NCI-H345 treated with DMSO at 0.1 percent for 48 hours (cell line): ENCODE measurements around the gene PRKAG1.

Experiments
- DNase-seq: peaks from one replicate; lab custom pipeline; 2025; ENCODE audit not compliant: unreplicated experiment; lab: John Stamatoyannopoulos, UW

Gene PRKAG1

GRCh38 chr12:48969160-48969771, 49.3 kb downstream of the PRKAG1 start:
- no peak for DNase-seq

GRCh38 chr12:48968467-48968866, 50.1 kb downstream of the PRKAG1 start:
- no peak for DNase-seq

GRCh38 chr12:48967991-48968390, 50.6 kb downstream of the PRKAG1 start:
- DNase-seq: no peak

- no peak for DNase-seq
Observed at GRCh38 chr12:48966177-48966895, 52.2 kb downstream of the PRKAG1 start.

- no peak for DNase-seq
Observed at GRCh38 chr12:48965298-48965838, 53.2 kb downstream of the PRKAG1 start.

- no peak for DNase-seq
Observed at GRCh38 chr12:48961801-48962200, 56.8 kb downstream of the PRKAG1 start.

GRCh38 chr12:48961331-48961730, 57.2 kb downstream of the PRKAG1 start:
- DNase-seq: no peak

GRCh38 chr12:48960834-48961233, 57.7 kb downstream of the PRKAG1 start:
- no peak for DNase-seq

GRCh38 chr12:48958049-48958388, 60.6 kb downstream of the PRKAG1 start:
- DNase-seq: no peak

GRCh38 chr12:48957141-48958048, 61.2 kb downstream of the PRKAG1 start, which contains the start of gene ARF3:
Gene ARF3, minus strand, starts transcription at chr12:48957487. Its CDS starts 16,392 bp downstream, at chr12:48941095.
- peak; percentile 29 for DNase-seq

- DNase-seq: no peak
Observed at GRCh38 chr12:48956279-48957140, 62.1 kb downstream of the PRKAG1 start.

GRCh38 chr12:48954841-48955501, 63.6 kb downstream of the PRKAG1 start:
- no peak for DNase-seq

GRCh38 chr12:48954061-48954460, 64.5 kb downstream of the PRKAG1 start:
- DNase-seq: no peak

GRCh38 chr12:48952691-48953090, 65.9 kb downstream of the PRKAG1 start:
- no peak for DNase-seq
